HEK293 (cell line): Measurements from ENCODE around the gene SHROOM3.

ENCODE experiments used
- CTCF ChIA-PET: fragments of 350-600 bp; formaldehyde crosslinking; extraction: SDS; loops from one replicate; lab custom pipeline; 2021; ENCODE audit warnings: antibody characterized with exemption; lab: Yijun Ruan, JAX
- POLR2A ChIA-PET: fragments of 300-600 bp; formaldehyde crosslinking; extraction: SDS; loops from one replicate; lab custom pipeline; 2020; ENCODE audit warnings: antibody characterized with exemption, inconsistent platforms; lab: Yijun Ruan, JAX
- H3K27ac ChIP-seq: fragments of 200-500 bp; sonication (Bioruptor generic); 2 replicates; pipeline ENCODE4 v1.5.1; 2014; ENCODE audit warnings: low read depth, low read length, control low read depth, inconsistent platforms; ENCODE audit errors: extremely low read depth
- H3K36me3 ChIP-seq, 2 experiments: fragments of 200-500 bp in 1 of 2; sonication (Bioruptor generic) in 1 of 2; 1 replicate in 1 of 2; 2 replicates in 1 of 2; pipeline ENCODE4 v1.5.1; 2014 to 2017; ENCODE audit warnings: inconsistent platforms in 2 of 2, low read length in 2 of 2; ENCODE audit not compliant: control insufficient read depth in 2 of 2, insufficient read depth in 1 of 2
- H3K4me1 ChIP-seq: fragments of 200-500 bp; sonication (Bioruptor generic); 2 replicates; pipeline ENCODE4 v1.5.1; 2014; ENCODE audit warnings: mild to moderate bottlenecking, low read length, inconsistent platforms; ENCODE audit not compliant: control insufficient read depth, insufficient read depth
- H3K4me3 ChIP-seq: 2 replicates; pipeline ENCODE4 v1.5.1; 2011; ENCODE audit warnings: low read depth, mild to moderate bottlenecking, control low read depth, low read length, moderate library complexity
- H3K9me3 ChIP-seq: fragments of 200-500 bp; sonication (Bioruptor generic); 2 replicates; pipeline ENCODE4 v1.5.1; 2014; ENCODE audit warnings: low read depth, low read length, inconsistent platforms; ENCODE audit not compliant: control insufficient read depth, insufficient read depth
- BCL11B ChIP-seq: fragments of 450-650 bp; formaldehyde crosslinking; IDR thresholded peaks from 2 replicates; pipeline ENCODE4 v1.5.1; 2016; ENCODE audit warnings: low read depth, missing biosample characterization, missing genetic modification characterization
- HOXD13 ChIP-seq: sonication (generic); formaldehyde crosslinking; IDR thresholded peaks from 2 replicates; pipeline ENCODE4 v1.8.0; 2022; ENCODE audit warnings: missing genetic modification reagents, borderline replicate concordance
- PRDM1 ChIP-seq: fragments of 450-650 bp; formaldehyde crosslinking; IDR thresholded peaks from 2 replicates; pipeline ENCODE4; 2016; ENCODE audit warnings: missing biosample characterization, missing genetic modification characterization
- SCRT1 ChIP-seq: fragments of 450-650 bp; formaldehyde crosslinking; IDR thresholded peaks from 2 replicates; pipeline ENCODE4 v1.5.1; 2016; ENCODE audit warnings: missing biosample characterization, missing genetic modification characterization, borderline replicate concordance
- TRIM28 ChIP-seq: IDR thresholded peaks from 2 replicates; pipeline ENCODE4 v1.6.1; 2011; ENCODE audit warnings: low read length, control low read depth, borderline replicate concordance
- ZFP3 ChIP-seq: fragments of 450-650 bp; formaldehyde crosslinking; IDR thresholded peaks from 2 replicates; pipeline ENCODE4 v1.5.1; 2016; ENCODE audit warnings: low read depth, missing biosample characterization, missing genetic modification characterization
- ZFP37 ChIP-seq: fragments of 450-650 bp; formaldehyde crosslinking; IDR thresholded peaks from 2 replicates; pipeline ENCODE4 v1.5.1; 2016; ENCODE audit warnings: missing biosample characterization, missing genetic modification characterization
- ZNF138 ChIP-seq: fragments of 450-650 bp; formaldehyde crosslinking; IDR thresholded peaks from 2 replicates; pipeline ENCODE4 v1.5.1; 2016; ENCODE audit warnings: missing biosample characterization, missing genetic modification characterization, borderline replicate concordance
- ZNF140 ChIP-seq: fragments of 450-650 bp; formaldehyde crosslinking; IDR thresholded peaks from 2 replicates; pipeline ENCODE4 v1.5.1; 2016; ENCODE audit warnings: missing biosample characterization, missing genetic modification characterization
- ZNF266 ChIP-seq: fragments of 450-650 bp; formaldehyde crosslinking; IDR thresholded peaks from 2 replicates; pipeline ENCODE4 v1.5.1; 2016; ENCODE audit warnings: missing biosample characterization, missing genetic modification characterization, low read depth
- ZNF37A ChIP-seq: fragments of 450-650 bp; IDR thresholded peaks from 2 replicates; pipeline ENCODE4 v1.5.1; 2018; ENCODE audit warnings: missing biosample characterization, missing genetic modification characterization
- ZNF544 ChIP-seq: fragments of 450-650 bp; formaldehyde crosslinking; IDR thresholded peaks from 2 replicates; pipeline ENCODE4 v1.5.0; 2017; ENCODE audit warnings: missing biosample characterization, missing genetic modification characterization
- ZNF585B ChIP-seq: fragments of 450-650 bp; formaldehyde crosslinking; IDR thresholded peaks from 2 replicates; pipeline ENCODE4 v1.5.1; 2016; ENCODE audit warnings: missing biosample characterization, missing genetic modification characterization
- ZNF610 ChIP-seq: fragments of 450-650 bp; formaldehyde crosslinking; IDR thresholded peaks from 2 replicates; pipeline ENCODE4 v1.5.1; 2016; ENCODE audit warnings: missing biosample characterization, missing genetic modification characterization, borderline replicate concordance
- ZNF621 ChIP-seq: fragments of 450-650 bp; formaldehyde crosslinking; IDR thresholded peaks from 2 replicates; pipeline ENCODE4 v1.5.1; 2017; ENCODE audit warnings: missing biosample characterization, missing genetic modification characterization
- ZNF654 ChIP-seq: fragments of 450-650 bp; formaldehyde crosslinking; IDR thresholded peaks from 2 replicates; pipeline ENCODE4 v1.5.1; 2016; ENCODE audit warnings: low read depth, missing biosample characterization, missing genetic modification characterization
- ZNF701 ChIP-seq: fragments of 450-650 bp; formaldehyde crosslinking; IDR thresholded peaks from 2 replicates; pipeline ENCODE4 v1.5.1; 2016; ENCODE audit warnings: missing biosample characterization, missing genetic modification characterization
- ZNF747 ChIP-seq: fragments of 450-650 bp; formaldehyde crosslinking; IDR thresholded peaks from 2 replicates; pipeline ENCODE4 v1.5.1; 2016; ENCODE audit warnings: missing biosample characterization, missing genetic modification characterization
- ZNF768 ChIP-seq: fragments of 450-650 bp; formaldehyde crosslinking; IDR thresholded peaks from 2 replicates; pipeline ENCODE4 v1.5.1; 2018; ENCODE audit warnings: missing biosample characterization, mild to moderate bottlenecking, missing genetic modification characterization
- ZNF777 ChIP-seq: fragments of 450-650 bp; formaldehyde crosslinking; IDR thresholded peaks from 2 replicates; pipeline ENCODE4 v1.5.1; 2017; ENCODE audit warnings: missing biosample characterization, missing genetic modification characterization, borderline replicate concordance
- ZNF843 ChIP-seq: fragments of 450-650 bp; formaldehyde crosslinking; IDR thresholded peaks from 2 replicates; pipeline ENCODE4 v1.5.1; 2016; ENCODE audit warnings: missing biosample characterization, missing genetic modification characterization
- TF ChIP-seq, protein P1 (sequence below): fragments of 450-650 bp; formaldehyde crosslinking; IDR thresholded peaks from 2 replicates; pipeline ENCODE4 v1.5.1; 2016; ENCODE audit warnings: missing biosample characterization, missing genetic modification characterization
- TF ChIP-seq, protein P2 (sequence below): fragments of 450-650 bp; formaldehyde crosslinking; conservative IDR thresholded peaks from 2 replicates; pipeline ENCODE4 v1.5.1; 2016; ENCODE audit warnings: low read depth, missing biosample characterization, missing genetic modification characterization
- TF ChIP-seq, protein P3 (sequence below): fragments of 450-650 bp; formaldehyde crosslinking; IDR thresholded peaks from 2 replicates; pipeline ENCODE4 v1.5.1; 2016; ENCODE audit warnings: missing biosample characterization, missing genetic modification characterization, low read depth

Gene SHROOM3

DNA sequence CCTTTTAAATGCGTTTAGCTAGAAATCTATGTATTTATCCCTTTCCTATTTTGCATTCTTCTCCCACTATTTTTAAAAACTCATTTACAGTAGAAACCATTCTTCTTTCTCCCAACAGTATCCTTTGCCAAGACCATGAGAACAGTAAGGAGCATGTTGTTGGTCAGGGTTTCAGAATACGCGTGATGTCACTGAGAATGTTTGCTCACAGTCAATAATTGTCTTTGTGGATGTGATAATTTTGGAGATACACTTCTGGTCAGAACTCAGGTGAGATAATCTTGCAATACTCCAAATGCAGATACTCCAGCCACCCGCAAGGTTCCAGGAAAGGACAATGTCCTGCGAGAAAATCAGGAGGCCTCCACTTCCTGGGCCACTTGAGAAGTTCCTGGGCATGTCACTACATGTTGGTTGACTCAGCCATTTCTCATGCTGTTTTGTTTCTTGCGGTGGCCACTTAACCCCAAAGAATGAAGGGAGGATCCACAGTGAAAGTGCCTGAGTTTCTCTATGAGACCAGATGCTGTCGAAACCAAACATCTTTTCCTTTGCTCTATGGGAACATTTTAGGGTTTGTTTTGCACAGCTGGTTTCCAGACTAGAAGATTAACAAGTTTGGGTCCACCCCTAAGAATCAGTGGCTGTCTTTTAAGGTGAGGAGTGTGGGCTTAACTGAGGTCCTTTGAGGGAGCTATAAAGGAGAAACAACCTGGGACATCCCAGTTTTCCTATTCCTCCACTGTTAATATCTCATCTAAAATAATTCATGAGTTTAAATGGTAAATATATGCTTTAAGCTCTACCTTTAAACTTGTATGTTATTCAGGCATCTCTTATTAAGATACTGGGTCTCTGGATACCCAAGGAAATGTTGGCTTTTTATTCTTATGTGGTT is 346.9 kb downstream of the SHROOM3 start (continued):
- TF ChIP-seq, protein P1, sequence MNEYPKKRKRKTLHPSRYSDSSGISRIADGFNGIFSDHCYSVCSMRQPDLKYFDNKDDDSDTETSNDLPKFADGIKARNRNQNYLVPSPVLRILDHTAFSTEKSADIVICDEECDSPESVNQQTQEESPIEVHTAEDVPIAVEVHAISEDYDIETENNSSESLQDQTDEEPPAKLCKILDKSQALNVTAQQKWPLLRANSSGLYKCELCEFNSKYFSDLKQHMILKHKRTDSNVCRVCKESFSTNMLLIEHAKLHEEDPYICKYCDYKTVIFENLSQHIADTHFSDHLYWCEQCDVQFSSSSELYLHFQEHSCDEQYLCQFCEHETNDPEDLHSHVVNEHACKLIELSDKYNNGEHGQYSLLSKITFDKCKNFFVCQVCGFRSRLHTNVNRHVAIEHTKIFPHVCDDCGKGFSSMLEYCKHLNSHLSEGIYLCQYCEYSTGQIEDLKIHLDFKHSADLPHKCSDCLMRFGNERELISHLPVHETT (tag by site-specific recombination), result no peak
- TF ChIP-seq, protein P2, sequence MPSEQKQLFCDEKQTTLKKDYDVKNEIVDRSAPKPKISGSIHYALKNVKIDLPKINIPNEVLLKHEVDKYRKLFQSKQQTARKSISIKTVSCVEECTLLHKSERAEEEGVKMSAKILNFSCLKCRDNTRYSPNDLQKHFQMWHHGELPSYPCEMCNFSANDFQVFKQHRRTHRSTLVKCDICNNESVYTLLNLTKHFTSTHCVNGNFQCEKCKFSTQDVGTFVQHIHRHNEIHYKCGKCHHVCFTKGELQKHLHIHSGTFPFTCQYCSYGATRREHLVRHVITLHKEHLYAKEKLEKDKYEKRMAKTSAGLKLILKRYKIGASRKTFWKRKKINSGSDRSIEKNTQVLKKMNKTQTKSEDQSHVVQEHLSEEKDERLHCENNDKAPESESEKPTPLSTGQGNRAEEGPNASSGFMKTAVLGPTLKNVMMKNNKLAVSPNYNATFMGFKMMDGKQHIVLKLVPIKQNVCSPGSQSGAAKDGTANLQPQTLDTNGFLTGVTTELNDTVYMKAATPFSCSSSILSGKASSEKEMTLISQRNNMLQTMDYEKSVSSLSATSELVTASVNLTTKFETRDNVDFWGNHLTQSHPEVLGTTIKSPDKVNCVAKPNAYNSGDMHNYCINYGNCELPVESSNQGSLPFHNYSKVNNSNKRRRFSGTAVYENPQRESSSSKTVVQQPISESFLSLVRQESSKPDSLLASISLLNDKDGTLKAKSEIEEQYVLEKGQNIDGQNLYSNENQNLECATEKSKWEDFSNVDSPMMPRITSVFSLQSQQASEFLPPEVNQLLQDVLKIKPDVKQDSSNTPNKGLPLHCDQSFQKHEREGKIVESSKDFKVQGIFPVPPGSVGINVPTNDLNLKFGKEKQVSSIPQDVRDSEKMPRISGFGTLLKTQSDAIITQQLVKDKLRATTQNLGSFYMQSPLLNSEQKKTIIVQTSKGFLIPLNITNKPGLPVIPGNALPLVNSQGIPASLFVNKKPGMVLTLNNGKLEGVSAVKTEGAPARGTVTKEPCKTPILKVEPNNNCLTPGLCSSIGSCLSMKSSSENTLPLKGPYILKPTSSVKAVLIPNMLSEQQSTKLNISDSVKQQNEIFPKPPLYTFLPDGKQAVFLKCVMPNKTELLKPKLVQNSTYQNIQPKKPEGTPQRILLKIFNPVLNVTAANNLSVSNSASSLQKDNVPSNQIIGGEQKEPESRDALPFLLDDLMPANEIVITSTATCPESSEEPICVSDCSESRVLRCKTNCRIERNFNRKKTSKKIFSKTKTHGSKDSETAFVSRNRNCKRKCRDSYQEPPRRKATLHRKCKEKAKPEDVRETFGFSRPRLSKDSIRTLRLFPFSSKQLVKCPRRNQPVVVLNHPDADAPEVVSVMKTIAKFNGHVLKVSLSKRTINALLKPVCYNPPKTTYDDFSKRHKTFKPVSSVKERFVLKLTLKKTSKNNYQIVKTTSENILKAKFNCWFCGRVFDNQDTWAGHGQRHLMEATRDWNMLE (tag by site-specific recombination), result peak; percentile 55
- TF ChIP-seq ZFP37, result peak; percentile 71; the same call in 1 of the 2 replicates
- TF ChIP-seq PRDM1 (tag by site-specific recombination), result 0 out of 2 replicates have a peak, but pooled peaks have one; percentile 56
- peak; percentile 87; the same call in 1 of the 2 replicates for TF ChIP-seq TRIM28

DNA sequence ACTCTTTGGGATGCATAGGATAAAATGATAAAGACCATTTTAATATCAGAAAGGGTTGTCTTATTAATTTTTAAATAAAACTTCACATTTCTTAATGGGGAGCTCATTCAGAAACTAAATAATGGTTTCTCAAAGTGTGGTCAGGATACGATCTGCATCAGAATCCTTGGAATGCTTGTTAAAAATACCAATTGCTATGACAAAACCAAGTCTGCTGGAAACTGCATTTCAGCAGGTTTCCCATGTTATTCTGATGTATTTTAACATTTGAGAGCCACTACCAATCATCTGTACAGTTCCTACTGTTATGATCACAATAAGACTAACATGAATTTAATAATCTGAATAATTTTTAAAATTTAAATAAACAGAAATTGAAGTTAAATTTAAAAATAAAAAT is 347.8 kb downstream of the SHROOM3 start:
- no peaks in the 10 kb centered on the region for H3K9me3 ChIP-seq
- no peak for TF ChIP-seq ZNF138 (tag by site-specific recombination)
- TF ChIP-seq ZNF140, result no peak
- no peak for TF ChIP-seq ZNF621 (tag by site-specific recombination)
- no peak for TF ChIP-seq ZFP3 (tag by site-specific recombination)
- no peak for TF ChIP-seq ZNF585B
- TF ChIP-seq ZNF37A (tag by site-specific recombination), result no peak
- TF ChIP-seq ZNF266 (tag by site-specific recombination), result no peak
- TF ChIP-seq ZNF701 (tag by site-specific recombination), result no peak
- no peak for TF ChIP-seq ZNF777 (tag by site-specific recombination)
- TF ChIP-seq SCRT1 (tag by site-specific recombination), result no peak
- TF ChIP-seq ZNF843, result no peak
- no peak for TF ChIP-seq ZNF747 (tag by site-specific recombination)
- TF ChIP-seq, protein P3, sequence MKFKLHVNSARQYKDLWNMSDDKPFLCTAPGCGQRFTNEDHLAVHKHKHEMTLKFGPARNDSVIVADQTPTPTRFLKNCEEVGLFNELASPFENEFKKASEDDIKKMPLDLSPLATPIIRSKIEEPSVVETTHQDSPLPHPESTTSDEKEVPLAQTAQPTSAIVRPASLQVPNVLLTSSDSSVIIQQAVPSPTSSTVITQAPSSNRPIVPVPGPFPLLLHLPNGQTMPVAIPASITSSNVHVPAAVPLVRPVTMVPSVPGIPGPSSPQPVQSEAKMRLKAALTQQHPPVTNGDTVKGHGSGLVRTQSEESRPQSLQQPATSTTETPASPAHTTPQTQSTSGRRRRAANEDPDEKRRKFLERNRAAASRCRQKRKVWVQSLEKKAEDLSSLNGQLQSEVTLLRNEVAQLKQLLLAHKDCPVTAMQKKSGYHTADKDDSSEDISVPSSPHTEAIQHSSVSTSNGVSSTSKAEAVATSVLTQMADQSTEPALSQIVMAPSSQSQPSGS, result no peak
- TF ChIP-seq HOXD13 (CRISPR knock-in tag), result no peak
- TF ChIP-seq ZNF768, result no peak
- no peak for TF ChIP-seq ZNF610
- TF ChIP-seq BCL11B (tag by site-specific recombination), result no peak
- TF ChIP-seq ZNF654, result no peak
- TF ChIP-seq ZNF544 (tag by site-specific recombination), result no peak
- ChIA-PET CTCF (interaction anchor here (0.6 to 1.3 kb wide), 3 partner anchors 25 to 1176 kb away, joined by 4 to 6 read pairs (median 5); no protein-coding TSS in a partner anchor), POLR2A (interaction anchor here (0.6 to 0.9 kb wide), 2 partner anchors 87 to 116 kb away, joined by 3 read pairs; no protein-coding TSS in a partner anchor)
- H3K4me1 ChIP-seq, result peaks cover 8% of the 10 kb centered on the region
- H3K27ac ChIP-seq, result no peak overlapping the region
- H3K4me3 ChIP-seq, result no peak overlapping the region; the same call in 1 of the 2 replicates
- H3K36me3 ChIP-seq, result peaks cover 0 to 10% of the 10 kb centered on the region in 2 experiments; a peak in 1 of 3 replicates
